Activated CD4-positive, alpha-beta T cell treated with anti-CD3 and anti-CD28 coated beads, Interleukin-2, amount 50 U/mL, for 24 hours (primary cell): ENCODE measurements around the gene RPAP2.
"Not testable (repeated sequence)": the region's sequence is repeated elsewhere in the genome, so short reads cannot be mapped to it uniquely, and the experiment has no call there.

Experiments
- DNase-seq, 2 donors: peaks; one replicate each; pipeline ENCODE4 v3.0.0-alpha.2; 2020; ENCODE audit warnings: low read depth in 1 of 2, low spot score in 1 of 2

RPAP2 gene

DNA sequence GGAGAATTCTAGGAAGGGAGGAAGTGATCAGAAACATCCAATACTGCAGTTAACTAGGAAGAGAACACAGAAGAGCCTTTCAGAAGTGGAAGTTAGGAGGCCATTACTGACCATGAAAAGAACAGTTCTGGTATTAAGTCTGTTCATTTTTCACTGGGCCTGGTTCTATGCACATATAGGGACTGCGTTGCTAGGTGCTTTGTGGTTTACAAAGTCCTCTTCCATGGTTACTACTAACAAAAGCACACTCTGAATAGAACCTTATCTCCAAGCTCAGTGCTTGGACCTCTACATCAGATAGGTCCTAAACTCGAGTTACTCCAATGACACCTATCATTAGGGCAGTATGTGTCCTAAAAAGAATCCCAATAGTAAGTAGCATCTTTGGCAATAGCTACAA lies 75.4 kb downstream of the RPAP2 start:
- no peak for DNase-seq

DNA sequence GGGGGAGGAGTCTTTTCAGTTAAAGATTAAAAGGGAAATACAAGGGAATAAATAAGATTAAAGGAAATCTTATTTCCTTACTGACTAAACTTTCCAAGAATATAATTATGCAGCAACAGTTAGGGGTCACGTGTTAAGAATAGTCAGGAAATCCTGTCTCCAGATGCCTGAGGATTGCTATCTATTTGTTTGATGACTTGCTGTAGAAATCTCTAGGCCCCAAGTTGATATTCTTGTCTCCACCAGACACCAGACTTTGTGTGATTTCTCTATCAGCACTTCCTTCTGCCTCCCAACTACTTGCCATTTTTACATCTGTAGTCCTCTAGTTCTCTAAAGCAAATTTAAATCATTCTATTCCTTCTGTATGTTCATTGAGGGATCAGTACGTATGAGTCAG lies 77.5 kb downstream of the RPAP2 start:
- no peak for DNase-seq

DNA sequence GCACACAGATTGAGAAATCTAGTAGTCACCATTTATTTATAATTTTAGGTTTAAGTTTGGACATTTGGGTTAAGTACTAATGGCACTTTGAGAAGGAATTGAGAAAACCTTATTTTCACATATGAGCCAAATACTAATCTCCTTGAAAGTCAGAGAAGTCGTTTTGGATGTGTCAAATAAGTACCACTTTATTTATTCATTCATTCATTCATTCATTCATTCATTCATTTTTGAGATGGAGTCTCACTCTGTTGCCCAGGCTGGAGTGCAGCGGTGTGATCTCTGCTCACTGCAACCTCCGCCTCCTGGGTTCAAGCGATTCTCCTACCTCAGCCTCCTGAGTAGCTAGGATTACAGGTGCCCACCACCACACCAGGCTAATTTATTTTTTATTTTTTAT lies 79.1 kb downstream of the RPAP2 start:
- DNase-seq, result not testable (repeated sequence)

DNA sequence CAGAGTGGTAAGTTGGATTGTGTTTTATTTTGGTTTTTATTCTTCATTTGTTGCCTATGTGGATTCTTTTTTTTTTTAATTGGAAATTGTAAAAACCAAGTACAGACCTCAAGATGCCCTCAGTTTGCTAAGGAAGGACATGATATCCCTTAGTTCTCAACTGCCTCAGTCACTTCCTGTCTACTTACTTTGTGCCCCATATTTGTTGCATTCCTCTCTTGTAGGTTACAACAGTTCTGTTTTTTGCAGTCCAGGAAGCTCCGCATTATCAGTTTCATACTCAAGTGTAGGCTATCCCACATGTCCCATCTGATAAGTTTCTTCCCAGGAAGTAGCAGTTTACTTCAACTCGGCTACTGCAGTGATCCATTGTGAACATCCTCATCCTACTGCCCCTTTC lies 82.0 kb downstream of the RPAP2 start:
- no peak for DNase-seq

DNA sequence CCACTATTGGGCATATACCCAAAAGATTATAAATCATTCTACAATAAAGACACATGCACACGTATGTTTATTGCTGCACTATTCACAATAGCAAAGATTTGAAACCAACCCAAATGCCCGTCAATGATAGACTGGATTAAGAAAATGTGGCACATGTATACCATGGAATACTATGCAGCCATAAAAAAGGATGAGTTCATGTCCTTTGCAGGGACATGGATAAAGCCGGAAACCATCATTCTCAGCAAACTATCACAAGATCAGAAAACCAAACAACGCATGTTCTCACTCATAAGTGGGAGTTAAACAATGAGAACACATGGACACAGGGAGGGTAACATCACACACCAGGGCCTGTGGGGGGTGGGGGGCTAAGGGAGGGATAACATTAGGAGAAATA lies 95.1 kb downstream of the RPAP2 start:
- not testable (repeated sequence) for DNase-seq

DNA sequence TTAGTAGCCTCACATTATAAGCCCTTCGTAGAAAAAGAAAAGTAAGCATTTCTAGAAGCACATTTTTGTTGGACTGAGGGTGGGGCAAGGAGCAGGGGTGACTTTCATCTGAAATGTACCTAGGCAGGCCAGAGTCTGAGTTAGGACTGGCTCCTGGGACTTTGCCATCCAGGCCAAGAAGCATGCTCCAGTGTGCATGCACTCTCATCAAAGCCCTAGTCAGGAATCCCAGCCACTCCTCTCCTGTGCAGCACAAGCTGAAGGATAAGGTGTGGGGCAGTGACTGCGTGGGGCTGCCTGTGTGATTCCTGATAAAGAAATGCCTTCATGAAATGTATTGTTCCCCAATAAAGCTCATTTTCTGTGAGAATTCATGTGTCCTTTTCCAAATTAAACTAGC lies 99.7 kb downstream of the RPAP2 start:
- no peak for DNase-seq

DNA sequence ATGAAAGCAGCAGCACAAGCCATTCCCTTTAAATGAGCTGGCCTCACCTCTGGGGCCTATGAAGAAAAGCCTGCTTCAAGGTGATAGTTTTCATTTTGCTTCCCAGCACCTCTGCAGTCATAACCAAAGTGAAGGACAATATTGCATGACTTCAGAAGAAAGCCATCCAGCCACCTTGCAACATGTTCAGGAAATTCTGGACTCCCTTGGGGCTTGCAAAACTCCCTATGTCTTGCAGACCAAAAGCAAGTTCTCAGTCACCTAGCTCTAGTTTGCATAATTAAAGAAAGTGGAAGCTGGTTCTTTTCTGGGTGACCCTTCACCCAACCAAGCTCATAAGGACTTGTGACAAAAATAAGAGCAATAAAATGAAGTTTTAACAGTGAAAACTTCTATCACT lies 100.2 kb downstream of the RPAP2 start:
- DNase-seq, result no peak

DNA sequence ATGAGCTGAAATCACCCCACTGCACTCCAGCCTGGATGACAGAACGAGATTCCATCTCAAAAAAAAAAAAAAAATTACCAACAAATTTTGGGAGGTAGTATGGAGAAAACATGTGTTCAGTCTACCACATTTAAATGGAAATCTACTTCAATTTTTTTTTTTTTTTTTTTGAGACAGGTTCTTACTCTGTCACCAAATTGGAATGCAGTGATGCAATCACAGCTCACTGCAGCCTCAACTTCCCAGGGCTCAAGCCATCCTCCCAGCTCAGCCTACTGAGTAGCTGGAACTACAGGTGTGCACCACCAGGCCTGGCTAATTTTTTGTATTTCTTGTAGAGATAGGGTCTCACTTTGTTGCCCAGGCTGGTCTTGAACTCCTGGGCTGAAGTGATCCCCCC lies 105.8 kb downstream of the RPAP2 start:
- DNase-seq, result no peak

DNA sequence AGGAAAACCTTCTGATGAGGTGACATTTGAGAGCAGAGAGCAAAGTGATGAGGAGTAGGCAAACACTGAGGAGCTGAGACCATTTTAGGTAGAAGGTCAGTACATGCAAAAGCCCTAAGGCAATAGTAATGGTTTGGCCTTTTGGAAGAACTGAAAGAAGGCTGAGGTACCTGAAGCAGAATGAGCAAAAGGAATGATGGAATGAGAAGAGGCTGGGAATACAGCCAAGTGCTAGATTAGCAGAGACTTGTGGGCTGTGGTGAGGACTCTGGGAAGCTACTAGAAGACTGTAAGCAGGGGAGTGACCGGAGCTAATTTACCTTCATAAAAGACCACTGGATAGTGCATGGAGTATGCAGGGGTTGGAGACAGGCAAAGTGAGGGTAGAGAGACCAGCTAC lies 110.0 kb downstream of the RPAP2 start:
- DNase-seq, result no peak

DNA sequence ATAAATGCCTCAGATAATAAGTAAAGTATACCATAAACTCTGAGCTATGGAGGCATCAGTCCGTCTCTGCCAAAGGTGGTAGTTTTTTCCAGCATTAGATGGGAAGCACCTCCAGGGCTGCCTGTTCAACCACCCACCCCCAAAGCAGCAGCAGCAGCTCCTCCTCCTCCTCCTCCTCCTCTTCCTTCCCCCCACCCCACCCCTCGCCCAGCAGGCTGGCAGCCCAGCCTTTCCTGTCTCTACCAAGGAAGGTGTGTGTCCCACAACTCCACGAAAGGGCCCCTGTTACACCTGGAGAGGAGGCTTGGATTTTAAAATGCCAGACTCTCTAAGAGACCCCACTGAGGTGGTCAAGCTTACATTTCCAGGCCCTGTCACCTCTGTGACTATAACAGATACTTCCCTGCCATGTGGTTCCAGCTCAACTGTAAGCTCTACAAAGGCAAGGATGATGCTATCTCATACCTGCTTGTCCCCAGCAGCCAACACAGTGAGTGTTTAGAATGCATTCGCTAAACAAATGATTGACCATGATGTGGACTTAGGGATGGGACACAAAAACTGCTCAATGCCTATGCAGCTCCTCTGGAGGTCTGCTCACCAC lies 111.2 kb downstream of the RPAP2 start:
- no peak for DNase-seq

DNA sequence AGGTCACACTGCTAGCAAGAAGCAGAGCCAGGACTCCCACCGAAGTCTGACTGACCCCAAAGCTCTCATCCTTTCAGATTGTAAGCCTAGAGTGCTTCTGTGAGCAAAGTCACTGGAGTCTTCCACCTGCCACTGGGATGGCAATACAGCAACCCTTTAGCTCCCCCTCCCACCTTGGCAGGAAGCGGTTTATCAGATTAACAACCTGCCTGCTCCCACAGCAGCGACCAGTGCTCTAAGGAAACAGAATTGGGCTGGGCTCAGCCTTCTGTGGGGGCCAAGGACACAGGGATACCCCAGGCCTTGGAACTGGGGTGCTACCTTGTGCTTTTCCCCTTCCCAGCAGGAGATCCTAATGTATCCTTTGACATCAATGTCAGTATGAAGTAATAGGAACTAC lies 111.8 kb downstream of the RPAP2 start:
- DNase-seq, result peak in 1 of 2 donors; percentile 19

DNA sequence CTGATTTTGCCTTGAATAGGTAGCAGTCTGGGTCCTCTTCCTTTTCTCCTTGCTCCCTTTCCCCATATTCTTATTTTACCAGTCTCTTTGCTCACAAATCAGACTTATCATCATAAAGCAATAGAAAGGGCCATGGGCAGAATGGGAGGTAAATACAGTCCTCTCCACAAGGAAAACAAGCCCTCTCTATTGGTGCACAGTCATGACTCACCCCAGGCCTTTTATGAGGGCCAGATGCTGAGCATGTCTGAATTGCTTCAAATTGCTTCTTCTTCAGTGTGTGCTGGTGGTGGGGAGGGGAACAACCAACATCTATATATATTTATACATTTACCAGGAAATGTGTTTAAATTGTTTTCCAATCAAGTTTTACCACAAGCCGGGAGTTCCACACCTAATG lies 112.7 kb downstream of the RPAP2 start:
- no peak for DNase-seq

DNA sequence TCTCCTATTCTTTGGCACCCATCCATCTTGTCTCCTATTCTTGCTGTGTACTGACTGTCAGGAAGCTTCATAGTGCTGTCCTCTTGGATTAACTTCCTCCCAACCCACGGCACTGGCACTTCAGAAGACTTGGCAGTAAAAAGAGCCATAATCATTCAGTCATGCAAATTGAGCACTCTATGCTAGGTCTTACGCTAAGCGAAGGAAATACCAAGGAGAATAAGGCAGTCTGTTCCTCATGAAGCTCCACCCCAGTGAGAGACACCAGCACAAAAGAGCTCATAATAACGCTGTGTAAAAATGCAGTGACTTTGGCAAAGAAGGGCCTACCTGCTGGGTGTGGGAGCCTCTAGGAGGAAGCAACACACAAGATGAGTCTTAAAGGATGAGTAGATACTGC lies 120.8 kb downstream of the RPAP2 start:
- no peak for DNase-seq

DNA sequence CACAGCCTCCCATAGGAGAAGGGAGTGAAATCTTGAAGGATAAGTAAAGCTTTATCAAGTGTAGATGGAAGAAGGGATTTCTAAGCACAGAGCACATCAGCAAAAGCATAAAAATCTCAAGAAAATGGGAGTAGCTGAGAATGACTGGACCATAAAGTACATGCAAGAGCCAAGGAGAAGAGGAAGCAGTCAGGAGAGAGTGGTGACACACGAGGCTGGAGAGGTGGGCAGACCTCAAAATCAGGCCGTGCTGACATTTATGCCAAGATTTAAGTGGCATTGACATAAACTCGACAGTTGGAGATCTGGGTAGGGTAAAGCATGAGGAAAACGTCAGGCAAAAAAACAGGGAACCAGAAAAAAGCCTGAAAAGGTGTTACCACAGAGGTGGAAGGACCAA lies 125.5 kb downstream of the RPAP2 start:
- DNase-seq, result no peak

DNA sequence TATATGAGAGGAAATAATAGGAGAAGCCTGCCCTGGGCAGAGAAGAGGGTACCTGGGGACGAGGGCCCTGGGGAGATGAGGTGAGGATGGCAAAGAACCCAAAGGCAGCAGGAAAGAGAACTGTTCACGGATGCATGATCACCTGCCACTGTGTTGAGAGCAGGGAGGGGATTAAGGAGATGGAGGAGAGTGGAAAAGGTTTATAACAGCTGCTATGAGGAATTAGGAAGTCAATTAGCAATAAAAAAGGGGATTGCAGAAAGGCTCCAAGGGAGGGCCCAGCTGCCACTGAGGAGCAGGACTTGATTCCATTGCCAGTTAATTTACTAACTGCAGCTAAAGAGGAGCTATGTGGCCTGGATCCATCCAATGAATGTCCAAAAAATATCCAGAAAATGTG lies 126.8 kb downstream of the RPAP2 start:
- no peak for DNase-seq

DNA sequence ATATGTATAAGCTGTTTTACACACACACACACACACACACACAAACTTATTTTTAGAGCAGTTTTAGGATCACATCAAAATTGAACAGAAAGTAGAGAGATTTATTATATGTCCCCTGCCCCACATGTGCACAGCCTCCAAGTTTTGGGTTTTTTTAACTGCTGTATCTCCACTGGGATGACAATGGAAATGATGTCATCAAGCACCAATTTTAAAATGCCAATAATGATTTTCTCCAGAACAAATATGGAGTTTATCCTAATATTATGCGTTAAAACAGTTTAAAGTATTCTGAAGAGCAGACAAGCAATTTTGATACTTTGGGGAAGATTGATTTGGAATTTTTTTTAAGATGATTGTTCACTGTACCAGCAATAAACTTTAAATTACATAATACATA lies 131.2 kb downstream of the RPAP2 start:
- no peak for DNase-seq

DNA sequence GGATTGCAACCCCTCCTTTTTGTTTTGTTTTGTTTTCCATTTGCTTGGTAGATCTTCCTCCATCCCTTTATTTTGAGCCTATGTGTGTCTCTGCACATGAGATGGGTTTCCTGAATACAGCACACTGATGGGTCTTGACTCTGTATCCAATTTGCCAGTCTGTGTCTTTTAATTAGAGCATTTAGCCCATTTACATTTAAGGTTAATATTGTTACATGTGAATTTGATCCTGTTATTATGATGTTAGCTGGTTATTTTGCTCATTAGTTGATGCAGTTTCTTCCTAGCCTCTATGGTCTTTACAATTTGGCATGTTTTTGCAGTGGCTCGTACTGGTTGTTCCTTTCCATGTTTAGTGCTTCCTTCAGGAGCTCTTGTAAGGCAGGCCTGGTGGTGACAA lies 135.7 kb downstream of the RPAP2 start:
- not testable (repeated sequence) for DNase-seq

DNA sequence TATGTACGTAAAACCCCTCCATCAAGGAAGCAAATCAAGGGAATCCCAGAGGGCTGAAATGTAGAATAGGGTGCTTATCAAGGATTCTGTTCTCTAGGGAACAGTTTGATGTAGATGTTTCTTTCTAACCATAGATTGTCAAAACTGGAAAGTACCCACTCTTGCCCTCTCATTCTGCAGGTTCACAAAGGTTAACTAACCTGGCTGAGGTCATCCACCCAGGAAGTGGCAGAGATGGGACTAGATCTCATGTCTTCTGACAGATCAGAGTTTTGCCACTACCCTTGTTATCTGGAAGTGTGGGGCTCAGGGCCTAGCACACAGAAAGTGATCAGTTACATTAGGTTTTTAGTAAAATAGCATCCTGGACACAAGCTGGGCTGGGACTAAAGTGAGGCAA lies 140.4 kb downstream of the RPAP2 start:
- DNase-seq, result no peak

DNA sequence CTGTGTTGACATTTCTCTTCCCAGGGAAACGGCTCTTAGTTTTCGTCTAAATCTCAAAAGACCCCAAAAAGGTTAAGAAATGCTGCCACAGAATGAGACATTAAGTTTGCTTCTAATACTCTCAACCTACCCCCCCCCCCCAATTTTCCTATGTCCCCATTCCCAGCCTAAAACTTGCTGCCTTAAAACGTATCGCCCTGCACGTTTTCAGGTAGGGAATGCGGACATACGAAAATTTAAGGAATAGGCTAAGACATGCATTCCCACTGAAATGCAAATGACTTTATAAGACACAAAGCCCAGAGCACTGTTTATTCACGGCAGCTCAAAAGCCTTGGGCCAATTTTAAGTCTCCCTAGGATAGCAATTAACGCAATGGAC lies 142.4 kb downstream of the RPAP2 start:
- no peak for DNase-seq

DNA sequence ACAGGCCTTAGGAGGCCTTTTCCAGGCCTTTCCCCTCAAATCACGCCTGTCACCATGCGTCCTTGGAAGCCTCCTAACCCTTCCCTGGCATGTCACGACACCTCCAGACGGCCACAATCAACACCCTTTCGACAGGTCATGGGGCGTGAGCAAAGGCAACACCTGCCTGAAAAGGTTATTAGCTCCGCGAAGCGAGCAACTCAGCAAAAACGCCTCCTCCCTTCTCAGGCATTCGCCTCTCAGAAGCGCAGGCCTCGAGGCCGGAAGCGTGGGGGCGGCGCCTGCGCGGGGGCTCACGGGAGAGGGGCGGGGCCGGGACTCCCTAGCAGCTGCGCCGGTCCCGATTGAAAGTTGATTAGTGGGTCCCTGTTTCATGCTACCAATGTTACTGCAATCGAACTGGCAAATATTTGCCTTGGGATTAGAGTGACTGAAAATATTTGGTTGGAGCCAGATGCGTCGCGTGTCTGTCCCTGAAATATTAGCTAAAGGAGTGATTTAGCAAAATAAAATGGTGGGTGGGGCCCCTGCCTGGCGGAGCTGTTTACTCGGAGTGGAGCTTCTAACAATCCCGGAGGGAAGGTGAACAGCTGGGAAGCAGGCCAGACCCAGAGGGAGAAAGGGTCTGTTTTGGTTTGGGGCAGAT lies 143.0 kb downstream of the RPAP2 start:
- no peak for DNase-seq

DNA sequence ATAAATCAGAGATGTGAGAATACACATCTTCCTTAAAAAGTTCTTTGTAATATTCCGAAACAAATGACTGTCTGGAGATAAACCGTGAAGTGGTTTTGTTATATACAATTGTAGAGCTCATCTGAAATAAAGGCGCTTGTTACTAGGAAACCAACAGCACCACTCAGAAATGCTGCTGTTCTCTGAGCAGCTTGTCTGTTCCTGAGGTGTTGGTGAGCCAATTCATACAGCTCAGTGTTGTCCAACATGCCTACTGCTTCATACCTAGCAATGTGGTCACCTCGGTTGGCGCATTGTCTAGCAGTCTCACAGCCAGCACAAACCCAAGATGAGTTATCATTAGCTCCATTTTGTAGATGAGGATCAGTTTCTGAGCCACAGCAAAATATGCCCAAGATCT lies 143.5 kb downstream of the RPAP2 start:
- no peak for DNase-seq

DNA sequence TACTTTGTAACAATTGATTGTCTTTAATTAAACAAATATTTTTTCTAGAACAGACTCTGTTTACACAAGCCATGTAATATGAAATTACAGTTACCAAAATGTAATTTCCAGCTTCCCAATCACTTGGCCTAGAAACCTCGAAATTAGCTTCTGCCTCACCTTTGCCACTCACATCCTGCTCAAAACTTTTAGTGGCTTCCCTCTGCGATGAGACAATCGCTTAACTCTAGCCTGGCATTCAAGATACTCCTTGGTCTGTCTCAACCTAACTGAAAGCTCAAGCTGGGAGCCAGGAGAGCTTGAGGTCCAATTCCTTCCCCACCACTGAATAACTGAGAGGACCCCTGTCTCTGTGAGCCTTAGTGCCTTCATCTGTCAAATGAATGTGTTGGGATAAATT lies 145.0 kb downstream of the RPAP2 start:
- no peak for DNase-seq

DNA sequence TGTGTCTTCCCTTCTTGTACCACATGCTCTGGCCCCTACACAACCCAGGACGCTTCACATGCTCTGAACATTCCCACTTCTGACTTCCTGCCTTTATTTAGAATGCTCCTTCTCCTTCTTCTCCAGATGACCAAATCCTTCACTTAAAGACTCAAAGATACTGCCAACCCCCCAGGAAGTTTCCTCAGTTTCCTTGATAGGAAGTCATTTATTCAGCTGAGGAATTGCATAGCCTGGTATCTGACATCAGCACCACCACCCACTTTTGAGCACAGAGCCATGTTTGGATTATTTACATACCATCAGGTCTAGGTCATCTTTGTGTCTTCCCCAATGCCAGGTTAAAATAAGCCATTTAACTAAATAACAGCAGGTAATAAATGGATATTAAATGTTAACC lies 145.5 kb downstream of the RPAP2 start:
- DNase-seq, result no peak
